GM12878 (cell line): ENCODE data around the gene TCF4. TPM values are rescaled to one million over a fixed set of nuclear protein-coding genes. Genes with fewer than 3 reads are reported as not detected.

Source experiments
- ATAC-seq: fragments of 200-7000 bp; cut with Tn5 transposase; 3 replicates; pipeline ENCODE4 v1.9.1; 2020; ENCODE audit warnings: mild to moderate bottlenecking, moderate library complexity
- BruUV-seq: library from RNA; stranded (reverse); fragments of 400-500 nt; replicated peaks from 2 replicates; lab custom pipeline; 2021; lab: Mats Ljungman, UMichigan
- CTCF ChIA-PET: fragments of 300-600 bp; sonication (Branson Sonifier 250); formaldehyde crosslinking; extraction: SDS; loops from one replicate; lab custom pipeline; 2021; ENCODE audit warnings: inconsistent platforms; lab: Yijun Ruan, JAX
- POLR2A ChIA-PET: fragments of 350-600 bp; formaldehyde crosslinking; extraction: SDS; loops from one replicate; lab custom pipeline; 2021; ENCODE audit warnings: inconsistent platforms; lab: Charles Lee
- RAD21 ChIA-PET: fragments of 300-600 bp; sonication (Branson Sonifier 250); formaldehyde crosslinking; loops from one replicate; lab custom pipeline; 2023; ENCODE audit warnings: antibody characterized with exemption; ENCODE audit not compliant: unreplicated experiment; lab: Charles Lee
- SMC1A ChIA-PET: fragments of 300-600 bp; sonication (Branson Sonifier 250); formaldehyde crosslinking; loops from one replicate; lab custom pipeline; 2023; ENCODE audit not compliant: unreplicated experiment, uncharacterized antibody; lab: Charles Lee
- DNase-seq: peaks from one replicate; pipeline ENCODE4 v3.0.0-alpha.2; 2011; ENCODE audit warnings: low read depth, low spot score
- FAIRE-seq: peaks from 3 replicates; lab custom pipeline; 2011; peaks lifted over from hg19 to GRCh38; lab: Jason Lieb, UNC
- H2AFZ ChIP-seq: 2 replicates; pipeline ENCODE4 v1.6.0; 2011; ENCODE audit warnings: low read depth, low read length, control low read depth; ENCODE audit not compliant: control insufficient read depth
- H3K27ac ChIP-seq: 2 replicates; pipeline ENCODE4 v1.5.1; 2011; ENCODE audit warnings: control low read depth; ENCODE audit not compliant: control insufficient read depth, insufficient read depth
- H3K27me3 ChIP-seq, 2 experiments: replicated peaks in 1 of 2; 2 replicates each; pipeline versions ENCODE4 v1.6.0 to v1.6.1; 2011; ENCODE audit warnings: low read length in 1 of 2; ENCODE audit not compliant: control insufficient read depth in 2 of 2, insufficient read depth in 2 of 2
- H3K36me3 ChIP-seq, 2 experiments: 2 replicates each; pipeline ENCODE4 v1.5.1; 2011; ENCODE audit warnings: low read length in 1 of 2; ENCODE audit not compliant: control insufficient read depth in 2 of 2, insufficient read depth in 2 of 2
- H3K4me1 ChIP-seq: 2 replicates; pipeline ENCODE4 v1.6.1; 2011; ENCODE audit warnings: mild to moderate bottlenecking, low read length, moderate library complexity, mixed read lengths; ENCODE audit not compliant: control insufficient read depth, insufficient read depth
- H3K4me2 ChIP-seq: 2 replicates; pipeline ENCODE4 v1.6.0; 2011; ENCODE audit warnings: control low read depth; ENCODE audit not compliant: control insufficient read depth, insufficient read depth
- H3K4me3 ChIP-seq: fragments of 200-600 bp; sonication (generic); 2 replicates; pipeline ENCODE4 v1.5.1; 2016
- H3K79me2 ChIP-seq: 2 replicates; pipeline ENCODE4 v1.6.0; 2011; ENCODE audit warnings: low read length; ENCODE audit not compliant: control insufficient read depth, insufficient read depth
- H3K9ac ChIP-seq: 2 replicates; pipeline ENCODE4 v1.8.0; 2011; ENCODE audit warnings: low read length, control low read depth, mixed read lengths; ENCODE audit not compliant: control insufficient read depth, insufficient read depth
- H3K9me3 ChIP-seq: replicated peaks from 3 replicates; pipeline ENCODE4 v1.5.1; 2011; ENCODE audit warnings: mild to moderate bottlenecking, low read length; ENCODE audit not compliant: control insufficient read depth, insufficient read depth
- H4K20me1 ChIP-seq: 2 replicates; pipeline ENCODE4 v1.6.0; 2011; ENCODE audit not compliant: control insufficient read depth, insufficient read depth
- ATF2 ChIP-seq: IDR thresholded peaks from 2 replicates; pipeline ENCODE4 v1.6.1; 2012; ENCODE audit warnings: low read length, inconsistent platforms
- CHD2 ChIP-seq: IDR thresholded peaks from 2 replicates; pipeline ENCODE4 v1.6.1; 2011; ENCODE audit warnings: low read depth, low read length, improper control_type of control experiment, borderline replicate concordance
- CHD4 ChIP-seq: fragments of 200-600 bp; sonication (generic); IDR thresholded peaks from 2 replicates; pipeline ENCODE4 v1.6.1; 2016; ENCODE audit warnings: mild to moderate bottlenecking
- CTCF ChIP-seq, 3 experiments: IDR thresholded peaks in 2 of 3; conservative IDR thresholded peaks in 1 of 3; 2 replicates each; pipeline ENCODE4 v1.5.1; 2011; ENCODE audit warnings: low read depth in 3 of 3, low read length in 3 of 3, mild to moderate bottlenecking in 3 of 3, control low read depth in 2 of 3, moderate library complexity in 2 of 3, inconsistent platforms in 1 of 3, mixed read lengths in 1 of 3; ENCODE audit not compliant: control insufficient read depth in 2 of 3, insufficient read depth in 1 of 3; ENCODE audit errors: extremely low read depth in 1 of 3
- E4F1 ChIP-seq: fragments of 450-650 bp; IDR thresholded peaks from 2 replicates; pipeline ENCODE4 v1.6.1; 2018; ENCODE audit warnings: borderline replicate concordance, mild to moderate bottlenecking; ENCODE audit not compliant: partially characterized antibody
- GABPA ChIP-seq: IDR thresholded peaks from 2 replicates; pipeline ENCODE4 v1.6.1; 2014; ENCODE audit warnings: antibody characterized with exemption, low read depth, mild to moderate bottlenecking, inconsistent platforms
- IKZF2 ChIP-seq, 2 experiments: fragments of 450-650 bp; IDR thresholded peaks; 2 replicates each; pipeline ENCODE4 v1.6.1; 2017; ENCODE audit warnings: mild to moderate bottlenecking in 2 of 2, moderate library complexity in 2 of 2
- MTA2 ChIP-seq: fragments of 450-650 bp; IDR thresholded peaks from 2 replicates; pipeline ENCODE4 v1.6.1; 2016; ENCODE audit warnings: low read depth, mild to moderate bottlenecking, moderate library complexity
- NFYA ChIP-seq: IDR thresholded peaks from 2 replicates; pipeline ENCODE4 v1.6.1; 2011; ENCODE audit warnings: low read depth, mild to moderate bottlenecking, low read length, improper control_type of control experiment, borderline replicate concordance
- RAD51 ChIP-seq: fragments of 450-650 bp; IDR thresholded peaks from 2 replicates; pipeline ENCODE4 v1.6.1; 2016; ENCODE audit warnings: moderate library complexity, mild to moderate bottlenecking, inconsistent platforms
- RB1 ChIP-seq: fragments of 450-650 bp; formaldehyde crosslinking; IDR thresholded peaks from 2 replicates; pipeline ENCODE4 v1.6.1; 2017; ENCODE audit warnings: mild to moderate bottlenecking, borderline replicate concordance
- WGBS: methylation state at CpG from one replicate; pipeline ENCODE4 v1.1.6; 2016; ENCODE audit warnings: low lambda C conversion rate; ENCODE audit not compliant: insufficient replicate concordance, insufficient coverage; ENCODE audit errors: missing lambda C conversion rate; 5-methylcytosine and 5-hydroxymethylcytosine counted together
- in situ Hi-C: fragments of 300-500 bp; cut with MboI; formaldehyde crosslinking; loops from 9 replicates; pipeline ENCODE4 v1.14.3; 2018; ENCODE audit warnings: mixed read lengths
- intact Hi-C: fragments of 100-400 bp; cut with micrococcal nuclease; formaldehyde crosslinking; loops from one replicate; pipeline ENCODE4 v1.14.2; 2022; ENCODE audit not compliant: unreplicated experiment
- polyA plus RNA-seq, 11 experiments: library from polyadenylated mRNA; depleted of rRNA in 4 of 11; unstranded in 6 of 11; stranded (reverse) in 5 of 11; fragments of >200 nt; fragmentation: Nextera tagmentation in 4 of 11; fragmentation: Illumina TruSeq in 1 of 11; extraction: Ambion mirVana in 4 of 11; extraction: Trizol in 1 of 11; gene quantifications; 1 replicate in 1 of 11; 2 replicates in 10 of 11; pipeline versions ENCODE4 v1.2.1 to v1.2.3, GENCODE V29; 2011 to 2016; ENCODE audit warnings: inconsistent platforms in 2 of 11, missing spikeins in 2 of 11, low read depth in 1 of 11
- total RNA-seq, 4 experiments: library from RNA; depleted of rRNA in 3 of 4; stranded (reverse); fragments of >200 nt in 3 of 4; fragmentation: Illumina TruSeq in 1 of 4; extraction: Trizol in 1 of 4; gene quantifications; 2 replicates each; pipeline versions ENCODE4 v1.2.1 to v1.2.3, GENCODE V29; 2013 to 2021

TCF4 gene
- total and polyA plus RNA-seq, 10 of the 15 experiments (the other 5 are each of a cell fraction or from before 2014, with no cell fraction given) = 15.2 to 94.0 (median 31.5) TPM

GRCh38 chr18:55252901-55253300 lies 335.1 kb downstream of the TCF4 start (continued):
- TF ChIP-seq E4F1 (no peak), GABPA (0 out of 2 replicates have a peak, but pooled peaks have one; percentile 6), ATF2 (peak; percentile 20; the same call in 1 of the 2 replicates)

- Histone ChIP-seq H4K20me1 (no peaks in the 10 kb centered on the region), H3K4me3 (peak overlapping the region; percentile 11; the same call in 1 of the 2 replicates), H3K4me2 (peak overlapping the region; percentile 81), H3K27me3 (no peaks in the 10 kb centered on the region), H3K9me3 (peaks cover 2% of the 10 kb centered on the region; the same call in 2 of the 3 replicates), H3K27ac (peak overlapping the region; percentile 71), H3K36me3 (peaks cover 4 to 36% of the 10 kb centered on the region in 2 experiments), H3K4me1 (peaks cover 57% of the 10 kb centered on the region), H2AFZ (no peak overlapping the region), H3K9ac (no peak overlapping the region), H3K79me2 (peaks cover 4% of the 10 kb centered on the region)
- DNase-seq = no peak
- no peak for FAIRE-seq
- in situ Hi-C loops = no loop called here
- POLR2A ChIA-PET = interaction anchor here (0.7 to 6.4 kb wide), 11 partner anchors 9 to 1197 kb away, joined by 3 to 70 read pairs (median 7); no protein-coding TSS in a partner anchor
- intact Hi-C loops = no loop called here
- BruUV-seq = no TSS peak
- RAD21 ChIA-PET = interaction anchor here (0.6 to 6.8 kb wide), 9 partner anchors 11 to 72 kb away, joined by 3 to 93 read pairs (median 14); no protein-coding TSS in a partner anchor
- SMC1A ChIA-PET = interaction anchor here (1.2 to 7.1 kb wide), 9 partner anchors 11 to 70 kb away, joined by 3 to 177 read pairs (median 27); no protein-coding TSS in a partner anchor
- ATAC-seq = peak; percentile 4
- 9% methylated on average over 7 of the region's 7 CpGs for WGBS
- CTCF ChIA-PET = interaction anchor here (0.8 to 7.1 kb wide), 10 partner anchors 13 to 76 kb away, joined by 3 to 50 read pairs (median 4); no protein-coding TSS in a partner anchor
- no peak for TF ChIP-seq CTCF (IDR thresholded peaks at IDR 0.05 in 2 of 3, conservative IDR thresholded peaks at IDR 0.05 in 1 of 3; ENCODE audit: control insufficient read depth in 2 of 3, extremely low read depth in 1 of 3, insufficient read depth in 1 of 3, low read depth in 3 of 3, low read length in 3 of 3)
- TF ChIP-seq CHD4 = no peak
- TF ChIP-seq NFYA = no peak
- TF ChIP-seq RAD51 = no peak
- no peak for TF ChIP-seq RB1
- TF ChIP-seq IKZF2 (IDR thresholded peaks at IDR 0.05) = peak; percentile 54 to 69; a peak in 2 of 4 replicates
- no peak for TF ChIP-seq CHD2
- TF ChIP-seq MTA2 = peak; percentile 59
These were observed 335.8 kb downstream of the TCF4 start for GRCh38 chr18:55252053-55252675.
